HG03135 (cell line): ENCODE results near the gene OTUB1.

Experiments
- ATAC-seq: cut with Tn5 transposase; IDR thresholded peaks from one replicate; pipeline ENCODE4 v1.9.1; 2021; ENCODE audit warnings: mild to moderate bottlenecking, moderate library complexity; ENCODE audit not compliant: unreplicated experiment

Gene OTUB1

GRCh38 chr11:63974259-63975143, 11.7 kb upstream of the OTUB1 start, which contains the start of gene COX8A:
COX8A (plus strand) TSS chr11:63974620; CDS start chr11:63974681, 61 bp downstream.
- peak; percentile 96 for ATAC-seq

- no peak for ATAC-seq
These were observed 7.5 kb upstream of the OTUB1 start for GRCh38 chr11:63978551-63979239.

- ATAC-seq: no peak
These were observed 6.8 kb upstream of the OTUB1 start for GRCh38 chr11:63979426-63979825.

- ATAC-seq: peak; percentile 36
These were observed 454 bp upstream of the OTUB1 start for GRCh38 chr11:63985812-63986155.

- no peak for ATAC-seq
These were observed 785 bp downstream of the OTUB1 start for GRCh38 chr11:63986932-63987513.

GRCh38 chr11:63991558-63991957, 5.3 kb downstream of the OTUB1 start:
- no peak for ATAC-seq

- ATAC-seq: no peak
These were observed 6.9 kb downstream of the OTUB1 start for GRCh38 chr11:63993100-63993499.

- no peak for ATAC-seq
These were observed 7.8 kb downstream of the OTUB1 start for GRCh38 chr11:63993993-63994392.

GRCh38 chr11:63996512-63996911, 10.3 kb downstream of the OTUB1 start:
- no peak for ATAC-seq

GRCh38 chr11:63997104-63997700, 11.0 kb downstream of the OTUB1 start:
- ATAC-seq: no peak

GRCh38 chr11:63997801-63998337, 11.6 kb downstream of the OTUB1 start:
- no peak for ATAC-seq

- no peak for ATAC-seq
These were observed 12.5 kb downstream of the OTUB1 start for GRCh38 chr11:63998558-63999348.

GRCh38 chr11:63999349-64000025, 13.2 kb downstream of the OTUB1 start:
- no peak for ATAC-seq

GRCh38 chr11:64000026-64000739, 13.9 kb downstream of the OTUB1 start:
- ATAC-seq: no peak

- no peak for ATAC-seq
These were observed 14.7 kb downstream of the OTUB1 start for GRCh38 chr11:64000740-64001483.

GRCh38 chr11:64001484-64002420, 15.5 kb downstream of the OTUB1 start:
- ATAC-seq: no peak
